NT2/D1 (cell line): ENCODE results near the gene JDP2.

ENCODE experiments used
- SUZ12 ChIP-seq: IDR thresholded peaks from 2 replicates; pipeline ENCODE4 v1.6.1; 2011; ENCODE audit not compliant: insufficient read length, insufficient read depth; ENCODE audit errors: extremely low read depth
- YY1 ChIP-seq: IDR thresholded peaks from 2 replicates; pipeline ENCODE4 v1.6.1; 2011; ENCODE audit not compliant: insufficient read length, insufficient read depth
- ZNF274 ChIP-seq: IDR thresholded peaks from 2 replicates; pipeline ENCODE4 v1.6.1; 2011; ENCODE audit warnings: mild to moderate bottlenecking, low read depth, low read length

DNA sequence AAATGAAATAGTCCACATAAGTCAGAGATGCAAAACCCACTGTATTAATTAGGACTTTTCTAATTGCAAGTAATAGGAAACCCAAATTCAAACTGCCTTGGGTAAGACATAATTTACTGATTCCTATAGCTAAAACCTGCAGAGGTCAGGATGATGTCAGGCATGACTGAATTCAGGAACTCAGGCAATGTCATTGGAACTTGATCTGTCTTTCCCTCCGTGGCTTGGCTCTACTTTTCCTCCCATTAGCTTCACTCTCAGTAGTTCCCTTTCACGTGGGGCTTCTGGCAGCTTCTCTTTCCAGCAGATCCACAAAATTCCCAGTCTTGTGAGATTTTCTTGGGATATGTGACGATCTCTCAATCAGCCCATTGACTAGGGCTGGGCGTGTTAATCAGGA, 2.4 kb upstream of the JDP2 start:
- TF ChIP-seq ZNF274 (no peak), YY1 (no peak), SUZ12 (no peak)
